CD4-positive, alpha-beta T cell (primary cell): ENCODE measurements around the gene TMEM184B. TPM values are rescaled to one million over a fixed set of nuclear protein-coding genes. Genes with fewer than 3 reads are reported as not detected.
A peak's percentile ranks its signal among the peaks of the same experiment; 100 is the strongest.

Experiments used
- ATAC-seq: fragments of 200-7000 bp; cut with Tn5 transposase; one replicate; pipeline ENCODE4 v1.10.0; 2022; ENCODE audit warnings: mild to moderate bottlenecking; ENCODE audit not compliant: poor library complexity
- CTCF ChIA-PET: fragments of 350-600 bp; sonication (Branson Sonifier 250); formaldehyde crosslinking; loops from one replicate; lab custom pipeline; 2021; ENCODE audit warnings: antibody characterized with exemption, inconsistent platforms; lab: Charles Lee
- POLR2A ChIA-PET: fragments of 350-600 bp; sonication (Branson Sonifier 250); formaldehyde crosslinking; loops from one replicate; lab custom pipeline; 2021; ENCODE audit warnings: antibody characterized with exemption, inconsistent platforms; lab: Charles Lee
- DNase-seq, 14 experiments: peaks; one replicate each; pipeline ENCODE4 v3.0.0-alpha.2; 2013 to 2020; ENCODE audit warnings: mixed read lengths in 2 of 14
- H3K27ac ChIP-seq, 2 donors: one replicate each; pipeline versions ENCODE4 v1.5.1 to v1.7.0; 2013; ENCODE audit warnings: low read length in 2 of 2, low read depth in 1 of 2, mild to moderate bottlenecking in 1 of 2
- H3K27me3 ChIP-seq, 2 experiments: 1 replicate in 1 of 2; 2 replicates in 1 of 2; pipeline versions ENCODE4 v1.6.1 to v1.7.0; 2013; ENCODE audit warnings: low read length in 2 of 2, control low read depth in 1 of 2, mild to moderate bottlenecking in 1 of 2, moderate library complexity in 1 of 2; ENCODE audit not compliant: insufficient read depth in 2 of 2, control insufficient read depth in 1 of 2
- H3K36me3 ChIP-seq: one replicate; pipeline ENCODE4 v1.6.1; 2013; ENCODE audit warnings: low read length, control low read depth; ENCODE audit not compliant: insufficient read depth
- H3K4me1 ChIP-seq: one replicate; pipeline ENCODE4 v1.6.1; 2013; ENCODE audit warnings: low read length, control low read depth; ENCODE audit not compliant: insufficient read depth
- H3K4me3 ChIP-seq: one replicate; pipeline ENCODE4 v1.5.1; 2013; ENCODE audit warnings: mild to moderate bottlenecking, low read length, moderate library complexity
- H3K9me3 ChIP-seq, 2 experiments: 1 replicate in 1 of 2; 2 replicates in 1 of 2; pipeline versions ENCODE4 v1.6.1 to v1.7.0; 2013; ENCODE audit warnings: low read length in 2 of 2, mild to moderate bottlenecking in 2 of 2, control low read depth in 1 of 2, moderate library complexity in 1 of 2; ENCODE audit not compliant: control insufficient read depth in 1 of 2, insufficient read depth in 1 of 2
- H3K27ac Mint-ChIP-seq: one replicate; pipeline ENCODE4 v1.8.0; 2020; ENCODE audit warnings: mixed read lengths
- H3K27me3 Mint-ChIP-seq: one replicate; pipeline ENCODE4 v1.8.0; 2021; ENCODE audit warnings: mixed read lengths
- H3K36me3 Mint-ChIP-seq: one replicate; pipeline ENCODE4 v1.8.0; 2021; ENCODE audit warnings: low read depth, mixed read lengths
- H3K4me1 Mint-ChIP-seq: one replicate; pipeline ENCODE4 v1.8.0; 2021; ENCODE audit warnings: low read depth, mixed read lengths
- H3K4me3 Mint-ChIP-seq: one replicate; pipeline ENCODE4 v1.8.0; 2020; ENCODE audit warnings: mild to moderate bottlenecking, mixed read lengths
- H3K9me3 Mint-ChIP-seq: one replicate; pipeline ENCODE4 v1.8.0; 2020; ENCODE audit warnings: mixed read lengths
- intact Hi-C, 2 experiments: fragments of 100-400 bp; cut with DNase I in 1 of 2; cut with micrococcal nuclease in 1 of 2; formaldehyde crosslinking; loops; one replicate each; pipeline versions ENCODE4 v1.15.1 to v1.9.0; 2023 to 2025; cut with DNase I, micrococcal nuclease
- total RNA-seq, 174 experiments: library from RNA in 2 of 174; stranded (reverse) in 2 of 174; gene quantifications; one replicate each; pipeline ENCODE4 v1.2.3 and lab custom pipeline; 2021 to 2026
- TF ChIP-seq, protein P1 (sequence below): fragments of 200-600 bp; IDR thresholded peaks from one replicate; pipeline ENCODE4 v1.8.0; 2022; ENCODE audit warnings: antibody characterized with exemption, mild to moderate bottlenecking

TMEM184B gene
- total RNA-seq, 2 experiments from 2014 or later, result 49.3 to 50.1 TPM

GRCh38 chr22:38223289-38223960 is 49.4 kb downstream of the TMEM184B start:
- peaks cover 12% of the 10 kb centered on the region for H3K4me1 Mint-ChIP-seq
- H3K4me1 ChIP-seq, result peaks cover 28% of the 10 kb centered on the region
- H3K27ac Mint-ChIP-seq, result no peak overlapping the region
- peaks cover 27% of the 10 kb centered on the region for H3K36me3 Mint-ChIP-seq
- H3K27me3 Mint-ChIP-seq, result no peaks in the 10 kb centered on the region
- H3K36me3 ChIP-seq, result peaks cover 43% of the 10 kb centered on the region
- DNase-seq (no peak), ATAC-seq (no peak)
- POLR2A ChIA-PET, result no interaction called here
- H3K4me3 ChIP-seq, result no peak overlapping the region
- CTCF ChIA-PET, result no interaction called here
- intact Hi-C loops, result no loop called here
- H3K4me3 Mint-ChIP-seq, result no peak overlapping the region
- no peaks in the 10 kb centered on the region for H3K27me3 ChIP-seq
- H3K9me3 ChIP-seq, result no peaks in the 10 kb centered on the region
- TF ChIP-seq, protein P1, sequence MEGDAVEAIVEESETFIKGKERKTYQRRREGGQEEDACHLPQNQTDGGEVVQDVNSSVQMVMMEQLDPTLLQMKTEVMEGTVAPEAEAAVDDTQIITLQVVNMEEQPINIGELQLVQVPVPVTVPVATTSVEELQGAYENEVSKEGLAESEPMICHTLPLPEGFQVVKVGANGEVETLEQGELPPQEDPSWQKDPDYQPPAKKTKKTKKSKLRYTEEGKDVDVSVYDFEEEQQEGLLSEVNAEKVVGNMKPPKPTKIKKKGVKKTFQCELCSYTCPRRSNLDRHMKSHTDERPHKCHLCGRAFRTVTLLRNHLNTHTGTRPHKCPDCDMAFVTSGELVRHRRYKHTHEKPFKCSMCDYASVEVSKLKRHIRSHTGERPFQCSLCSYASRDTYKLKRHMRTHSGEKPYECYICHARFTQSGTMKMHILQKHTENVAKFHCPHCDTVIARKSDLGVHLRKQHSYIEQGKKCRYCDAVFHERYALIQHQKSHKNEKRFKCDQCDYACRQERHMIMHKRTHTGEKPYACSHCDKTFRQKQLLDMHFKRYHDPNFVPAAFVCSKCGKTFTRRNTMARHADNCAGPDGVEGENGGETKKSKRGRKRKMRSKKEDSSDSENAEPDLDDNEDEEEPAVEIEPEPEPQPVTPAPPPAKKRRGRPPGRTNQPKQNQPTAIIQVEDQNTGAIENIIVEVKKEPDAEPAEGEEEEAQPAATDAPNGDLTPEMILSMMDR, result no peak
- no peak overlapping the region for H3K27ac ChIP-seq
- H3K9me3 Mint-ChIP-seq, result no peaks in the 10 kb centered on the region

DNA sequence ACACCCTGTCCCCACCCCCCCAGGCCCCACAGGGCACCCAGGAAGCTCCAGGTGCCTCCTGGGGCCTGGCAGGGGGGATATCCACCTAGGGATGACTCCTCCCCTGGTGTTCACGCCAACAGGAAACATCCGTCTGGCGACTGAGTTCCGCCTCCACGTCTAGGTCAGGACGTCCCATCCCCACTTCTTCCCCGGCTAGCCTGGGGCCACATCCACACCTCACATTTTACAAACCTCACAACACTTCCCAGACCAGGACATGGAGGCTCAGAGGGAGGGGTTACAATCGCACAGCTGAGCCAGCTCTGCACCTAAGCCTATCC is 50.1 kb downstream of the TMEM184B start:
- Mint-ChIP-seq H3K9me3 (no peaks in the 10 kb centered on the region), H3K27me3 (no peaks in the 10 kb centered on the region), H3K36me3 (peaks cover 26% of the 10 kb centered on the region), H3K27ac (no peak overlapping the region), H3K4me1 (peaks cover 18% of the 10 kb centered on the region), H3K4me3 (no peak overlapping the region)
- intact Hi-C loops, result no loop called here
- CTCF ChIA-PET, result no interaction called here
- H3K9me3 ChIP-seq, result no peaks in the 10 kb centered on the region
- ATAC-seq, result no peak
- H3K4me3 ChIP-seq, result no peak overlapping the region
- H3K27ac ChIP-seq, result no peak overlapping the region
- H3K36me3 ChIP-seq, result peaks cover 39% of the 10 kb centered on the region
- POLR2A ChIA-PET, result no interaction called here
- DNase-seq, result no peak
- TF ChIP-seq, protein P1, result no peak
- no peaks in the 10 kb centered on the region for H3K27me3 ChIP-seq
- peaks cover 31% of the 10 kb centered on the region for H3K4me1 ChIP-seq

DNA sequence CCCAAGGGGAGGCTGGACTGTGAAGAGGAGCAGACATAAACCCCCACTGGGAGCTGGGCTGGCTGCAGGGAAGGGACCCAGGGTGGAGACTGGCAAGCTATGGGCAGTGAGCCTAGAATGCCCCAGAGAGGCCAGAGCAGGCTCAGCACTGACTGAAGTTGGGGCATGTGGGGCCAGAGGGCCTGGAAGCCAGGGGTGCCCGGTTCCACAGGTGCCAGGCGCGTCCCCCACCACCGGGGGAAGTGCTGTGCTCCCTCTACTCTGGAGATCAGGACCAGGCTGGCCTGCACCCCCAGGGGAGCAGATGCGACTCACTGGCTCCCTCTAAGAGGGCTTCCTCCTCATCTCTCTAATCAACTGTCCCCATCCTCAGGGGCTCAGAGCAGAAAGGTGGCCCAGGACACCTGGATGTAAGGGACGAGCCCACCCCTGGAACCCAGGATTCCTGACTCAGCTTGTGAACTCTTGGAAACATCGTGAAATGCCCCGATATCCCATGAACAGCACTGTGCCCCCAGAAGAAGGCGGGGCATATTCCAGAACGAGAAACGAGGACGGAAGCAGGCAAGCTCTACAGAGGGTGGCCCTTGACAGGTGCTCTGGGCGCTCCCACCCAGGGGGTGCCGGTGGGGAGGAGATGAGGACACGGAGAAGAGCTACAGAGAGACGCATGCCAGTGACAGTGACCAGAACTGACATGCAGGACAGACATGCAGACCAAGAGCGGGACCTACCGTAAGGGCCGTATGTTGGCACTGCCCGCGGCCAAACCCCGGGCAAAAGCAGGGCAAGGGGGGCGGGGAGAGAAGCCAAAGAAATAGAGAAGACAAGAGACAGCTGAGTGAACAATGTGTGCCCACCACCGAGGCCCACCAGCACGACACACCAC is 50.7 kb downstream of the TMEM184B start:
- H3K4me1 ChIP-seq, result peaks cover 33% of the 10 kb centered on the region
- CTCF ChIA-PET, result no interaction called here

More for the DNA sequence above, 50.7 kb downstream of the TMEM184B start:
- H3K4me3 Mint-ChIP-seq, result no peak overlapping the region
- H3K36me3 ChIP-seq, result peaks cover 34% of the 10 kb centered on the region
- H3K27me3 ChIP-seq, result no peaks in the 10 kb centered on the region
- POLR2A ChIA-PET, result no interaction called here
- H3K27ac ChIP-seq, result no peak overlapping the region
- peaks cover 18% of the 10 kb centered on the region for H3K4me1 Mint-ChIP-seq
- peaks cover 26% of the 10 kb centered on the region for H3K36me3 Mint-ChIP-seq
- no peak overlapping the region for H3K4me3 ChIP-seq
- peak in 1 of 14 experiments; percentile 32 for DNase-seq
- intact Hi-C loops, result no loop called here
- ATAC-seq, result no peak
- TF ChIP-seq, protein P1, result no peak
- no peaks in the 10 kb centered on the region for H3K9me3 Mint-ChIP-seq
- no peaks in the 10 kb centered on the region for H3K27me3 Mint-ChIP-seq
- no peaks in the 10 kb centered on the region for H3K9me3 ChIP-seq
- no peak overlapping the region for H3K27ac Mint-ChIP-seq
